C1 segment of cervical spinal cord (tissue), 14 donors: ENCODE results near the gene ARL16.

Experiments
- DNase-seq, 14 donors: peaks; one replicate each; lab custom pipeline; 2025; lab: John Stamatoyannopoulos, UW

Gene ARL16

DNA sequence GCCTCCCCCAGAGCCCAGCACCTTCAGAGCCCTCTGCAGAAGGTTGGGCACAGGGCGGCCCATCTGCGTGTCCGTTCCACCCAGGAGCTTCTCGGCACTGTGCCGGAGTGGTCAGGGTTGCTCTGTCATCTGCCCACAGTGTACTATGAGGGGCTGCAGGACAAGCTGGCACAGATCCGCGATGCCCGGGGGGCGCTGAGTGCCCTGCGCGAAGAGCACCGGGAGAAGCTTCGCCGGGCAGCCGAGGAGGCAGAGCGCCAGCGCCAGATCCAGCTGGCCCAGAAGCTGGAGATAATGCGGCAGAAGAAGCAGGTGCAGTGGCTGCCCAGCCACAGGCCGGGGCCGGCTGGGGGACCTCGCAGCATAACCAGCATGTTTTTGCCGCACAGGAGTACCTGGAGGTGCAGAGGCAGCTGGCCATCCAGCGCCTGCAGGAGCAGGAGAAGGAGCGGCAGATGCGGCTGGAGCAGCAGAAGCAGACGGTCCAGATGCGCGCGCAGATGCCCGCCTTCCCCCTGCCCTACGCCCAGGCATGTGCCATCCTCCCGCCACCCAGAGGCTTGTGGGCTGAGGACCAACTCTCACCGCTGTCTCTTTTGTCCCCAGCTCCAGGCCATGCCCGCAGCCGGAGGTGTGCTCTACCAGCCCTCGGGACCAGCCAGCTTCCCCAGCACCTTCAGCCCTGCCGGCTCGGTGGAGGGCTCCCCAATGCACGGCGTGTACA, 12.8 kb upstream of the ARL16 start:
- DNase-seq, result no peak

DNA sequence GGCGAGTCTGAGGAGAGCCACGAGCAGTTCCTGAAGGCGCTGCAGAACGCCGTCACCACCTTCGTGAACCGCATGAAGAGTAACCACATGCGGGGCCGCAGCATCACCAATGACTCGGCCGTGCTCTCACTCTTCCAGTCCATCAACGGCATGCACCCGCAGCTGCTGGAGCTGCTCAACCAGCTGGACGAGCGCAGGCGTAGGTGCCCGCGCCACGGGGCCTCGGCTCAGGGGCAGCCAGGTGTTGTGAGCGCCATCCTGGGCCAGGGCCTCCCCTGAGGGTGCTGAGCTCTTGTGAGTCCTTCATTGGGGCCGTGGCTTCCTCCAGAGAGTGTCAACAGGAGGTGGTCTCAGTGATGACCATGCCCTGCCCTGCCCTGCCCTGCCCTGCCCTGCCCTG, 12.2 kb upstream of the ARL16 start:
- no peak for DNase-seq

DNA sequence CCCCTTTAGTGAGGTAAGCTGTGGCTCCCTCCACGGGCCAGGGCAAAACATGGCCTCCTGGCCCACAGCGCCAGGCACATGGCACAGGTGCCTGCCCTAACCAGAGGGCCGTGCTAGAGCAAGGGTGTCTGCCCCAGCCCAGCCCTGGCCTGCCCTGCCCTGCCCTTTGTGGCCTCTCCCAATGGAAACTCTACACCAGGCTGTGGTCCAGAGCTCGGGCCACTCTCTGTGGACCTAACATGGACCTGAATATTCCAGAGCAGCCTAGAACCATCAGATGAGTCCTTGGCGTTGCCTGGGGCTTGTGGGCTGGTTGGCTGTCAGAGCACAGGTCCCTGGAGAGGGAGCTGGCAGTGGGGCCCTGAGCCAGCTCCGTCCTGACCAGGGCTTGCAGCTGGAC, 11.6 kb upstream of the ARL16 start:
- DNase-seq, result no peak

DNA sequence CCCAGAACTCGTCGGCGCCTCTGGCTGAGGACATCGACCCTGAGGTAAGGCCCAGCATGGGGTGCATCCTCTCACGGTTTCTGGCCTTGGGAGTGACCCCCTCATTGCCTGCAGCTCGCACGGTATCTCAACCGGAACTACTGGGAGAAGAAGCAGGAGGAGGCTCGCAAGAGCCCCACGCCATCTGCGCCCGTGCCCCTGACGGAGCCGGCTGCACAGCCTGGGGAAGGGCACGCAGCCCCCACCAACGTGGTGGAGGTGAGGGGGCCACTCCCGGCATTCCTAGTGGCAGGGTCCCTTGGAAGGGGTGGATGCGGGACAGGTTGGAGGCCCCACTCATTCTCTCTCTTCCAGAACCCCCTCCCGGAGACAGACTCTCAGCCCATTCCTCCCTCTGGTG, 11.2 kb upstream of the ARL16 start:
- no peak for DNase-seq

DNA sequence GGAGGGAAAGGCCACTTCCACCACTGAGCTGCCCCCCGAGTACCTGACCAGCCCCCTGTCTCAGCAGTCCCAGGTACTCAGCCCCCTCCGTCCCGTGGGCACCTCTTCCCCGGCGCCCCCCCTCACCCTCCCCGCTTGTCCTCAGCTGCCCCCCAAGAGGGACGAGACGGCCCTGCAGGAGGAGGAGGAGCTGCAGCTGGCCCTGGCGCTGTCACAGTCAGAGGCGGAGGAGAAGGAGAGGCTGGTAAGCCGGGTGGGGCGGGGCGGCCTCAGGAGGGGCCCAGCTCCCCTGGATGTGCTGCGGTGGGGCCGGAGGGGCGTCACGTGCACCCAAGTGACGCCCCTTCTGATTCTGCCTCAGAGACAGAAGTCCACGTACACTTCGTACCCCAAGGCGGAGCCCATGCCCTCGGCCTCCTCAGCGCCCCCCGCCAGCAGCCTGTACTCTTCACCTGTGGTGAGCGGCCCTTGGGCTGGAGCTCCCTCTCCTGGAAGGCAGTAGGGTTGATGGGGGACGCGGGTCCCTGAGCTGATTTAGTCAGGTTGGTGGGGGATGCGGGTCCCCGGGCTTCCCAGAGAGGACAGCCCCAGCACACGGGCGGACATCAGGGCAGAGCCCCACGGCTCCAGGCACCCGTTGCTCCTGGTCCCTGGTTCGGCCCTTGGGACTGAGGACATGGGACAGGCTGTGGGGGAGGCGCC, 10.1 kb upstream of the ARL16 start:
- no peak for DNase-seq

DNA sequence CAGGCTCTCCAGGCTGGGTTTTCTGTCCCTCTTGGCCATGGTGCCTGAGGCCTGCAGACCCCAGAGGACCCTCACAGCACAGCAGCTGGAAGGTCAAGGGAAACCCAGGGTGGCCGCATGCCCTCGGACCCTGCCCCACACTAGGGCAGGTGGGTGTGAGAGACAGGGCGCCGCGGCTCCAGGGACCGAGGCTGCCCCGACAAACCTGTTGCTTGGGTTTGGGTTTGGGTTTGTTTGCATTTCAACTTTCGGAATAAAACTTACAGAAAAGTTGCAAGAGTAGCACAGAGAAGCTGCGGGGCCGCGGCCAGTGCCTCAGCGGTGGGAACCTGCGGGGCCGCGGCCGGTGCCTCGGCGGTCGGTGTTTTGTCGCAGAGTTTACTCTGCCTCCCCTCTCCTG, 8.0 kb upstream of the ARL16 start:
- DNase-seq, result no peak

DNA sequence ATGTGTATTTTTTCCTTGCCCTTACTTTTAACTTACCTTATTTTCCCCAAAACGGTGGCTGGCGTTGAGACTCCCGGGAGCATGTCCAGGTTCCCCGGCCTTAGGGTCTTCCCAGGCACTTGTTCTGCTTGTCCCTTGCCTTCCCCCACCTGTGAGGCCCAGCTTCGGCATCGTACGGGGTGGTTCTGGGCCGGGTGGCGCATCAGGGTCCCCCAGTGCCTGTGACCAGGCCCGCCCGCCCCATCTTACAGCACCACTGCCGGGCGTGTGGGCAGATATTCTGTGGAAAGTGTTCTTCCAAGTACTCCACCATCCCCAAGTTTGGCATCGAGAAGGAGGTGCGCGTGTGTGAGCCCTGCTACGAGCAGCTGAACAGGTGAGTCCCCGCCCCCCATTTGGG, 7.6 kb upstream of the ARL16 start:
- DNase-seq, result no peak

DNA sequence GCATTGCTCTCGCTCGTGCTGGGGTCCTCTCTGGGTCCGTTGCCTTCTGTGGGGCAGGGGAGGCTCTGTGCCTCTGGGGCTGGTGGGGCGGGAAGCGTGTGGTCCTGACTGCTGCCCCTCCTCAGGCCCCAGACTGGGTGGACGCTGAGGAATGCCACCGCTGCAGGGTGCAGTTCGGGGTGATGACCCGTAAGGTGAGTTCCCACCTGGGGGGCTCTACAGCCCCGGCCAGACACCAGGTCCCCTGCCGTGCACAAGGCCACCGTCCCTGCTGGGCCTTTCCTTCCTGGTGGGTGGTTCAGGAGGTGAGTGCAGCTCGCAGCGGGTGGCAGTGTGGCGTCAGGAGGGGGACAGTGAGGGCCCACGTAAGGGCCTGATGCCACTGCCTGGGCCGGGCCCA, 7.0 kb upstream of the ARL16 start:
- DNase-seq, result no peak

DNA sequence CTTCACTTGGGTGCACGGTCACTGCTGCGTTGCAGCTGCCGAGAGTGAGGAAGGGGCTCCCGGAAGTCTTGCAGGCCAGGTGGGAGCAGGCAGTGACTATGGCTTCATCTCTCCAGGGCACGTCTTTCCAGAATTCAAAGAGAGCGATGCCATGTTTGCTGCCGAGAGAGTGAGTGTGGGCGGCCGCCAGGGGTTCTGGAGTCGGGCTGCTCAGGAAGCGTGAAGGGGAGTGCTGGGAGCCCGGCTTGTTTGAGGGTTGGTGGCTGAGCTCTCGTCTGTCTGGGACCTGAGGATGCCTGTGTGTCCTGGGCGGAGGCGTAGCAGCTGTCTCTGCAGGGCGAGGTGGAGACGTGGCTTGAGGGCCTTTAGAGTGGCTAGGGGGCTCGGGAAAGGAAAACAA, 6.5 kb upstream of the ARL16 start:
- no peak for DNase-seq

DNA sequence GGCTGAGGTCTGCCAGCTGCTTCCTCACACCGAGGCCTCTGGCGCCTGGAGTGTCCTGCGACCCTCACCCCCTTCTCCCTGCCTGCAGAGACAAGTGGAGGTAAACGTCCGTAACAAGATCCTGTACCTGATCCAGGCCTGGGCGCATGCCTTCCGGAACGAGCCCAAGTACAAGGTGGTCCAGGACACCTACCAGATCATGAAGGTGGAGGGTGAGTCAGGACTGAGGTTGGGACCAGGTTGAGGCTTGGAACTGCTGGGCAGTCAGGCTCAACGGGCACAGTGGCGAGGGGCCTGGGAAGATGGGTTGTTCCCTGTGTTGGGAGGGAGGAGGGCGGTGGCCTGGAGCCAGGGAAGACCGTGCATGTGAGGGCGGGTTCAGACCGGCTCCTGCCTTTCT, 5.0 kb upstream of the ARL16 start:
- DNase-seq, result no peak

DNA sequence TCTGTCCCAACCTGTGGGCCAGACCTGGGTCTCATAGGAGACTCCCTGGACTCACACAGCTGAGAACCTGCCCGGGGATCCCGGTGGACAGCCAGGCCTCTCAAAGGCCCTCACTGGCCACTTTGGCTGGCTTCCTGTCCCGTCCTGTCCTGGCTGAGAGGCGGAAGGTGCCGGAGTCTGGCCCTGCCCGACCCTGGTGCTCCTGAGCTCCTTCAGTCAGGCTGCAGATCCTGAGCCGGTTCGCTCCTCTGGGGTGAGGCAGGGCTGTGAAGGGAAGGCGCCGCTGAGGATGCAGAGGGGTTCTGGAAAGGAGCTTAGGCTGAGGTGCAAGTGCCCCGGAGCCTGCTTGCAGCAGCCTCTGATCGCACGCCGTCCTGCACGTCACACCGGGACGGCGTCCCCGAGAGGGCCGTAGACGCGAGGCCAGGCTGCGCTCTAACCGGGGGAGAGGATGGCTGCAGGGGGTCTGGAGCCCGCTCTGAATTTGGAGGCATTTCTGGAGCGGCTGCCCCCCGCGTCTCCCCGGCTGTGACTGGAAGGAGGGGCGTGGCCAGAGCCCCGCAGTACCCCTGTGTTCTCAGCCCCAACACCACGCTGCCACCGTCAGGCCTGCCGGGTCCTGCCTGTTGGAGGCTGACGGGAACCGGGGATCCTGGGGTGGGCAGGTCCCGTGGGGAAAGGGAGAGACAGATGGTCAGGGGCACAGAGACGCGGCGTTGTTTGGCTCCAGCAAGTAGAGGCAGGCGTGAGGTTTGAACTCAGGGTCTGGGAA, 4.4 kb upstream of the ARL16 start:
- no peak for DNase-seq

DNA sequence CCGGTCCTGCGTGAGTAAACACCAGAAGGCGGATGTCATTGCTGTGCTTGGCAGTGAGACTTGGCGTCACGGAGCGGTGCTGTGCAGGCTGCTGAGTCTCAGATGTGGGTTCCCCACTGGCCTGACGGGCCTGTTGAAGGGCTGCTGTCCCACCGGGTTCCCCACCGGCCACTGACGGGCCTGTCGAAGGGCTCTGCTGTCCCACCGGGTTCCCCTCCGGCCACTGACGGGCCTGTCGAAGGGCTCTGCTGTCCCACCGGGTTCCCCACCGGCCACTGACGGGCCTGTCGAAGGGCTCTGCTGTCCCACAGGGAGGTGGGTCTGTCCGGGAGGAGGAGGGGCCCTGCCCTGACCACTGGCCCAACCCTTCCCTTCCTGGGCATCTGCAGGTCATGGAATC, 3.0 kb upstream of the ARL16 start:
- no peak for DNase-seq

DNA sequence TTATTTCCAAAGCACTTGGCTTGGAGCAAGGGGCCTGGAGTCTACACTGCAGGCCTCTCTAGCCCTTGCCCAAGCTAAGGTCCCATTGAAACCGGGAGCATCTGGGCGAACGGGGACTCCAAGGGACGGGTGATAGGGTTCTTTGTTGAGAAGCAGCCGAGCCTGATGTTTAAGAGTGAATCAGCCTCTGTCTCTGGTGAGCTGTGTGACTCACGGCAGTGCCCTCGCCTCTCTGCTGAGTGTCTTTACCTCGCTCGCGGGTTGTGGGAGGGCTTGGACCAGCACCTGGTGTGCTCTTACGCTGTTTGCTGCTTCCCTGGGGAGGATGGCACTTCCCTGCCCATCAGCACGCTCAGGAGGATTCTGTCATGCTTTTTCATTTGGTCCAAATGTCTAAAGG, 1.5 kb upstream of the ARL16 start:
- no peak for DNase-seq

DNA sequence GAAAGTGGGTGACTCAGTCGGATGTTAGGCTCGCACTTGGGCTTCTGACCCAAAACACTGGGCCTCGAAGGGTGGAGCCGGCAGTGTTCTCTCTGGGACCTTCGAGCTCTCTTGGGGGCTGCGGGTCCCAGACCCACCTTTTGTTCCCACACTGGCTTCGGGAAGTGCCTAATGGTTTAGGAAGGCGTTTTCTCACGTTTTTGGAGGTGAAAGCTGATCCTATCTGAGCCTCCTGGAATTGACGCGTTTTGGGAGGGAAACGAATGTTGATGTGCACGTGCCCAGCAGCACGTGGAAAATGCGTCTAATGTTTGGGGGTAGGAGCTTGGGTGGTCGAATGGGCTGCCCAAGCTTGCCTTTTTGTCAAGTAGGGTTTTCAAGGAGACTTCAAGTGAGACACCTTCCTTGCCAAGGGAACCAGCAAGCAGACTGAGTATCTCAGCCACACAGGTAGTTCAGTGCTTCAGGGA, 880 bp upstream of the ARL16 start:
- DNase-seq, result peak in 1 of 14 donors; percentile 25

DNA sequence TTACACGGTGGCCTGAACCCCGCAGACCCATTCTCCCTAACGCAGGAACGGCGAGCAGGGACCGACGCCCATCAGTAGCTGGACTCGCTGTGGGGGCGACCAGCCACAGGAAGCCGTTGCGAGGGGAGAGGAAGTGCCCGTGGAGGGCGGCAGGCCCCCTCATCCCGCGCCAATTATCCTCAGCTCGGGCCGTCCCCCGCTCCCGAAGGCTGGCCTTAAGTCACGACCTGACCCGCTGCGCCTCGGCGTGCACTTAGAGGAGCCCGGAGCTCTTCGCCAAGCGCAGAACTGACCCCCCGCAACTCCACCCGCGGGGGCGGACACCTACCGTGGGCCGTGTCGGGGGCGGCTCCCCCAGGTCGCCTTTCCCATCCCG, 401 bp downstream of the ARL16 start:
- DNase-seq, result peak in 1 of 14 donors; percentile 50

DNA sequence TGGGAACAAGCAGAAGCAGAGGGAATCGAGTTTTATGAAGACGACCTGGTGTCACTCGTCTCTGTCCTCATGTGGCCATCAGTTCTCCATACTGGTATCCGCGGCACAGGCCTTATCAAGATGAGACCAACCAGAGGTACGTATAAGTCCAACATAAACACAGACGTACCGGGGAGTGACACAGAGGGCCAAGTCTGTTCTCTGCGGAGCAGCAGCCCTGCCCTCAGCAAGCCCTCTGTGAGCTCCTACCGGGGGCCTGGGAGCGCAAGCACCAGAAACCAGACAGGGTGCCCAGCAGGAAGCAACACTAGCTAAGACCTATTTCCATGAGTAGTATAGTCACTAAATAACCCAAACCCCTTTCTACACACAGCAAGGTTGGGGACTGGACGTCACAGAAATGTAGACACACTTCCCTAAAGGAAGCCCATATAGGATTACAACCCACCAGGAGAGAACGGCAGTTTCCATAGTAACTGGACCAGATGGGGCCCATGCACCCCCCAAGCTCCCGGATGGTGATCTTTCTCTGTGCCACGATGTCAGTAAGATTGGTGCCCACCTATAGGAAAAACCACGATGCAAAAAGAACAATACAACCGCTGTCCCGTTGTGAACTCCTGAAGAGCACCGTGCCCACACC, 911 bp downstream of the ARL16 start:
- no peak for DNase-seq

DNA sequence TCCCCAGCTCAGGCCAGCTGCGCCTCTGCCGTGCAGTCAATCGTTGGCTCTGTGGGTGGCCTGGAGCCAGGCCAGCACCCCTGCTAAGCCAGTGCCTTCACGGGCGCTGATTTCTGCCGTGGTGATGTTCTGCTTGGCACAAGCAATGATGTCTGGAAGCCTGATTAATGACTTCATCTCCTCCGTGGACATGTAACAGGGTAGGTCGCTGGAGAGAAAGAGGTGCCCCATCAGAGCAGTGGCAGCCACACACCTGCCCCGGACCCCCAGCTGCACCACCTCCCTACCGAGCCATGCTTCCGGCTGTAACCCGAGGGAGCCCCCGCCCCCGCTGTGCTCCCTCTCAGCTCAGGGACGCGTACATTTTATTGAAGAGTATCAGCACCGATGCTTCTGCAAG, 1.9 kb downstream of the ARL16 start:
- DNase-seq, result no peak

DNA sequence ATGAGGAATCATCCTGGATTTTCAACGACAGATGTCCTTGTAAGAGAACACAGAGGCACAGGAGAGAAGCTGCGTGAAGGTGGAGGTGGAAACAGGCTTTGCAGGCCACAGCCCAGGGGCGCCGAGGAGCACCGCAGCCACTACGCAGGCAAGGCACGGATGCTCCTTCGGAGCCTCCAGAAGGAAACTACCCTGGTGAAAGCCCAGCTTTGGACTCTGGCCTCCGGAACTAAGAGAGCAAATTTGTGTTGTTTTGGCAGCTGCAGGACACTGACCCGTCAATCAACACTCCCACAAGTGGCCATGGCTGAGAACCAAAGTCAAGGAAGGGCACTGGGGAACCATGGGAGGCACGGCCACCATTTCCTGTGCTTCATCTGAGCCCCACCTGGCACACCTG, 3.4 kb downstream of the ARL16 start:
- DNase-seq, result no peak

DNA sequence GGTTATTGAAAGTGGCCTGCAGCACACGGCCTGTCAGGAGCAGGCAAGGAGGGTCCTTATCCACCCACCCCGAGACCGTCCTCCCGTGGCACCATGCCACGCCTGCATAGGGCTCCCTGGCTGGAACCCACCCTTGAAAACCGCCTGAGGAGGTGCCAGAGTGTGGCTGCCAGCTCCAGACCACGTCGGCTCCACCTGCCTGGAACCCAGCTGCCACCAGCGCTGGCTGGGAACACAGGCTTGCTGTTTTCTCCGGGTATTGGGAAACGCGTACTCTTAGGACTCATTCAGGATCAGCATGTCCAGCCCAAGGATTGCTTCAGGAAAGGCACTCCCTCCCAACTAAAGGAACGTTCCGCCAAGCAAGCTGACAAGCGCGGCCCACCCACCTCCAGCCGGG, 6.7 kb downstream of the ARL16 start:
- peak in 3 of 14 donors; percentile 2 to 23 (median 18) for DNase-seq

DNA sequence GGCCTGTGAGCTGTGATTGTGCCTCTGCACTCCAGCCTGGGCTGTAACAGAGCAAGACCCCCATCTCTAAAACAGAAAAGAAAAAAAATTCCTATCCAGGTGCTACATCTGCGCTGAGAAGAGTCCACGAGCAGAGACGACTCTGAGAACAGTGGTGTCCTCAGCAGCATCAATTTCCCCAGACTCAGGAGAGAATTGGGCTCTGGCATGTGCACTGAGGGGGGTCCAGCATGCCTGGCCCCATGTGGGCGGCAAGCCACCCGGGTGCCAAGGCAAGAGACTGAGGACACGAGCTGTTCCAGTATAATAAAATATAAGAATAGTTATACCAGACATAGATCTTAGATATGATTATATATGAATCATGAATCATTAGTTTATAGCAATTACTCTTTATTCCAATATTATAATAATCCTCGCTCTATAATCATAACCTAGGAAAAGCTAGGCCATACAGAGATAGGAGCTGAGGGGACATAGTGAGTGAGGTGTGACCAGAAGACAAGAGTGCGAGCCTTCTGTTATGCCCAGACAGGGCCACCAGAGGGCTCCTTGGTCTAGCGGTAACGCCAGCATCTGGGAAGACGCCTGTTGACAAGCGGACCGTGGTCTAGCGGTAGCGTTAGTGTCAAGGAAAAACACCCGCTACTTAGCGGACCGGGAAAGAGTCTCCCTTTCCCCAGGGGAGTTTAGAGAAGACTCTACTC, 7.9 kb downstream of the ARL16 start:
- peak in 2 of 14 donors; percentile 5 to 56 for DNase-seq

DNA sequence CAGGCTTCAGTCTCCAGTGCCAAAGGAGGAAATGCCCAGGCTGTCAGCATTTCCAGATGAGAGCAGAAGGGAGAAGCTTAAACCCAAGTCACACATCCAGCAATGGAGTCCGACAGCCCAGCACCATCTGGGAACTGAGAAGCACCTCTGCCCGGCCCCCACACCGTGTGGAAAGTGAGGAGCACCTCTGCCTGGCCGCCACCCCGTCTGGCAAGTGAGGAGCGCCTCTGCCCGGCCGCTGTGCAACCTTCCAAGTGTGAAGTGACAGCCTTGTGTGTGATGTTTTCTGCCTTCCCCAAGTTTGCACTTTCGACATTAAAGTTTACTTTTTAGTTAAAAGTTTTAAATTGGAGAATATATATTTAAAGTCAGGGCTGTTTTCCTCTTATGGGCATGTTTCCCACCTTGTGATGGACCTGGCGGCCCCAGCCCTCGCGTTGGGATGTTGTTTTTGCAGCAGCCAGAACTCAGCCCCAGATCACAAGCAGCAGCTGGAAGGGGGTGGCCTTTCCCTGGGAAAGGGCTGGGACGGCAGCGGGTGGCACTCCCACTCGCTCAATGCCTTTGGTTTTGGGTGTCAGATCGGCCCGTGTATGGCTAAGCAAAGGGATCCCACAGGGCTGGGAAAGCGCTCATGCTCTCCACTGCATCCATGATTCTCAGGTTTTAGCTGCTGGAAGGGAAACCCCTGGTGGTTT, 9.9 kb downstream of the ARL16 start:
- DNase-seq, result no peak
